PC-3 (cell line): ENCODE results near the gene DHRS3. TPM values are rescaled to one million over a fixed set of nuclear protein-coding genes. Genes with fewer than 3 reads are reported as not detected.

Experiments used
- ATAC-seq: fragments of 200-7000 bp; cut with Tn5 transposase; 2 replicates; pipeline ENCODE4 v1.9.1; 2020; ENCODE audit warnings: mild to moderate bottlenecking, moderate library complexity
- BruUV-seq: library from RNA; stranded (reverse); fragments of 400-500 nt; replicated peaks from 2 replicates; lab custom pipeline; 2021; lab: Mats Ljungman, UMichigan
- CTCF ChIA-PET: fragments of 300-600 bp; sonication (Branson Sonifier 250); formaldehyde crosslinking; loops from one replicate; lab custom pipeline; 2022; ENCODE audit warnings: antibody characterized with exemption; lab: Charles Lee
- POLR2A ChIA-PET: fragments of 300-600 bp; sonication (Branson Sonifier 250); formaldehyde crosslinking; loops from one replicate; lab custom pipeline; 2022; ENCODE audit warnings: antibody characterized with exemption; ENCODE audit not compliant: unreplicated experiment; lab: Charles Lee
- DNase-seq: peaks from one replicate; pipeline ENCODE4 v3.0.0-alpha.2; 2015
- H2AFZ ChIP-seq: fragments of 300-600 bp; sonication (generic); 2 replicates; pipeline ENCODE4 v1.6.0; 2016; ENCODE audit warnings: antibody characterized with exemption, low read length
- H3F3A ChIP-seq: fragments of 300-600 bp; sonication (generic); one replicate; pipeline ENCODE4 v1.6.0; 2017; ENCODE audit warnings: antibody characterized with exemption, low read length, control low read depth, mild to moderate bottlenecking; ENCODE audit not compliant: unreplicated experiment
- H3K27ac ChIP-seq: fragments of 300-600 bp; sonication (generic); 2 replicates; pipeline ENCODE4 v1.5.1; 2016; ENCODE audit warnings: mild to moderate bottlenecking, low read length
- H3K27me3 ChIP-seq: fragments of 300-600 bp; sonication (generic); 2 replicates; pipeline ENCODE4 v1.6.1; 2016; ENCODE audit warnings: low read length, mixed read lengths
- H3K36me3 ChIP-seq: fragments of 300-600 bp; sonication (generic); 2 replicates; pipeline ENCODE4 v1.6.1; 2016; ENCODE audit warnings: low read depth, mixed run types, low read length, mixed read lengths
- H3K4me1 ChIP-seq: fragments of 300-600 bp; sonication (generic); 2 replicates; pipeline ENCODE4 v1.5.1; 2016; ENCODE audit warnings: low read length; ENCODE audit not compliant: insufficient read depth
- H3K4me2 ChIP-seq: fragments of 300-600 bp; sonication (generic); 2 replicates; pipeline ENCODE4 v1.6.0; 2016; ENCODE audit warnings: low read length
- H3K4me3 ChIP-seq: fragments of 300-600 bp; sonication (generic); 2 replicates; pipeline ENCODE4 v1.5.1; 2016; ENCODE audit warnings: mild to moderate bottlenecking, low read length, mixed read lengths
- H3K79me2 ChIP-seq: fragments of 300-600 bp; sonication (generic); 2 replicates; pipeline ENCODE4 v1.6.1; 2017; ENCODE audit warnings: low read length, mixed read lengths
- H3K9ac ChIP-seq: fragments of 300-600 bp; sonication (generic); 2 replicates; pipeline ENCODE4 v1.6.0; 2016; ENCODE audit warnings: mild to moderate bottlenecking, low read length
- H3K9me2 ChIP-seq: fragments of 300-600 bp; sonication (generic); replicated peaks from 2 replicates; pipeline ENCODE4 v1.6.1; 2016; ENCODE audit warnings: mixed run types, low read length, mixed read lengths
- H3K9me3 ChIP-seq: fragments of 300-600 bp; sonication (generic); 2 replicates; pipeline ENCODE4 v1.6.1; 2016; ENCODE audit warnings: low read length, mixed read lengths
- H4K20me1 ChIP-seq: fragments of 300-600 bp; sonication (generic); 2 replicates; pipeline ENCODE4 v1.6.1; 2016; ENCODE audit warnings: low read length, mixed read lengths
- EZH2 ChIP-seq: fragments of 300-600 bp; sonication (generic); IDR thresholded peaks from one replicate; pipeline ENCODE4 v1.6.1; 2017; ENCODE audit warnings: antibody characterized with exemption, mild to moderate bottlenecking, low read length; ENCODE audit not compliant: unreplicated experiment
- EZH2phosphoT487 ChIP-seq: fragments of 300-600 bp; sonication (generic); IDR thresholded peaks from 2 replicates; pipeline ENCODE4 v1.6.1; 2018; ENCODE audit warnings: mild to moderate bottlenecking, antibody characterized with exemption, low read length, borderline replicate concordance
- intact Hi-C: fragments of 100-400 bp; cut with micrococcal nuclease; formaldehyde crosslinking; loops from 2 replicates; pipeline ENCODE4 v1.9.0; 2023
- total RNA-seq: library from RNA; depleted of rRNA; stranded (reverse); fragments of >200 nt; gene quantifications from 2 replicates; pipeline ENCODE4 v1.2.3, GENCODE V29; 2014
- TF ChIP-seq, protein P1 (sequence below): fragments of 300-600 bp; sonication (generic); conservative IDR thresholded peaks from 2 replicates; pipeline ENCODE4 v1.5.1; 2017; ENCODE audit warnings: antibody characterized with exemption, low read depth, mild to moderate bottlenecking, low read length

The DHRS3 gene
- total RNA-seq, 1 experiment from 2014 or later: 105 TPM

DNA sequence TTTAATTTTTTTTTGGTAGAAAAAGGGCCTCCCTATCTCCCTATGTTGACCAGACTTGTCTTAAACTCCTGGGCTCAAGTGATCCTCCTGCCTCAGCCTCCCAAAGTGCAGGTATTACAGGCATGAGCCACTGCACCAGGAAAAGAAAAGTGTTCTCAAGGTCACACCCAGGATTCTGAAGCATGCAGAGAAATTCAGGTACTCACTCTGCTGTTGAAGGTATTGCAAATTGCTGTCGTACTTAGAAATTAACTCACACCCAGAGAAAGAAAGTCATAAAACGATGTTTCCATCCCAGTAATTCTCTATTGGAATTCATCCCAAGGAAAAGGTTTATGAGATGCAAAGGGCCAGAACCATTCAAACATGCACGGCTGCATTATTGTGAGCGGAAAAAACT lies 73.7 kb downstream of the DHRS3 start:
- POLR2A ChIA-PET: no interaction called here
- Histone ChIP-seq H3K4me2 (no peak overlapping the region), H3K9me3 (no peaks in the 10 kb centered on the region), H3K4me3 (no peak overlapping the region), H4K20me1 (no peaks in the 10 kb centered on the region), H2AFZ (no peak overlapping the region), H3K4me1 (peaks cover 8% of the 10 kb centered on the region), H3K27me3 (no peaks in the 10 kb centered on the region), H3F3A (no peaks in the 10 kb centered on the region), H3K27ac (no peak overlapping the region), H3K36me3 (no peaks in the 10 kb centered on the region), H3K9ac (no peak overlapping the region), H3K9me2 (no peaks in the 10 kb centered on the region), H3K79me2 (no peaks in the 10 kb centered on the region)
- DNase-seq: no peak
- TF ChIP-seq EZH2phosphoT487 (no peak), EZH2 (no peak)
- TF ChIP-seq, protein P1, sequence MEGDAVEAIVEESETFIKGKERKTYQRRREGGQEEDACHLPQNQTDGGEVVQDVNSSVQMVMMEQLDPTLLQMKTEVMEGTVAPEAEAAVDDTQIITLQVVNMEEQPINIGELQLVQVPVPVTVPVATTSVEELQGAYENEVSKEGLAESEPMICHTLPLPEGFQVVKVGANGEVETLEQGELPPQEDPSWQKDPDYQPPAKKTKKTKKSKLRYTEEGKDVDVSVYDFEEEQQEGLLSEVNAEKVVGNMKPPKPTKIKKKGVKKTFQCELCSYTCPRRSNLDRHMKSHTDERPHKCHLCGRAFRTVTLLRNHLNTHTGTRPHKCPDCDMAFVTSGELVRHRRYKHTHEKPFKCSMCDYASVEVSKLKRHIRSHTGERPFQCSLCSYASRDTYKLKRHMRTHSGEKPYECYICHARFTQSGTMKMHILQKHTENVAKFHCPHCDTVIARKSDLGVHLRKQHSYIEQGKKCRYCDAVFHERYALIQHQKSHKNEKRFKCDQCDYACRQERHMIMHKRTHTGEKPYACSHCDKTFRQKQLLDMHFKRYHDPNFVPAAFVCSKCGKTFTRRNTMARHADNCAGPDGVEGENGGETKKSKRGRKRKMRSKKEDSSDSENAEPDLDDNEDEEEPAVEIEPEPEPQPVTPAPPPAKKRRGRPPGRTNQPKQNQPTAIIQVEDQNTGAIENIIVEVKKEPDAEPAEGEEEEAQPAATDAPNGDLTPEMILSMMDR: no peak
- intact Hi-C loops: no loop called here
- no TSS peak for BruUV-seq
- CTCF ChIA-PET: no interaction called here
- no peak for ATAC-seq

DNA sequence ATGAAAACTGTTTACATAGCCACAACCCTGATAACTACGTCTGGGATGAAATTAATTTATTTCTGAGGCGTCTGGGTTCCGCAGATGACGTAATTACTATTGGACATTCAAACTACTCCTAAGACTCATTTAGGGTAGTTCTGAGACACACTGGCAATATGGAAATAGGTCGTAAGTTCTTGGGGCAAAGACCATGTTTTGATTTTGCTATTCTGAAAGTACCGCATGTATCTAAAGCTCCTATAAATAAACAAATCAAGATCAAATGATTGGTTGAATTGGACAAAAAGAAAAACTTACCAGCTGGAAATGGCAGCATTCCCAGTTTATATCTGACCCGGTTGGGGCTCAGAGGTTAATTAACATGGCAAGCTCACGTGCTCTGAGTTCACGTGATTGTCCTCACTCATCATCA lies 74.3 kb downstream of the DHRS3 start:
- Histone ChIP-seq H3K9ac (no peak overlapping the region), H3F3A (no peaks in the 10 kb centered on the region), H3K27me3 (no peaks in the 10 kb centered on the region), H3K36me3 (no peaks in the 10 kb centered on the region), H3K27ac (no peak overlapping the region), H4K20me1 (no peaks in the 10 kb centered on the region), H2AFZ (no peak overlapping the region), H3K4me3 (no peak overlapping the region), H3K79me2 (no peaks in the 10 kb centered on the region), H3K9me2 (no peaks in the 10 kb centered on the region), H3K4me2 (no peak overlapping the region), H3K4me1 (peaks cover 2% of the 10 kb centered on the region; the same call in 1 of the 2 replicates), H3K9me3 (no peaks in the 10 kb centered on the region)
- DNase-seq (no peak), ATAC-seq (no peak)
- POLR2A ChIA-PET: no interaction called here
- no TSS peak for BruUV-seq
- TF ChIP-seq EZH2 (no peak), EZH2phosphoT487 (no peak)
- TF ChIP-seq, protein P1: no peak
- intact Hi-C loops: no loop called here
- CTCF ChIA-PET: no interaction called here

DNA sequence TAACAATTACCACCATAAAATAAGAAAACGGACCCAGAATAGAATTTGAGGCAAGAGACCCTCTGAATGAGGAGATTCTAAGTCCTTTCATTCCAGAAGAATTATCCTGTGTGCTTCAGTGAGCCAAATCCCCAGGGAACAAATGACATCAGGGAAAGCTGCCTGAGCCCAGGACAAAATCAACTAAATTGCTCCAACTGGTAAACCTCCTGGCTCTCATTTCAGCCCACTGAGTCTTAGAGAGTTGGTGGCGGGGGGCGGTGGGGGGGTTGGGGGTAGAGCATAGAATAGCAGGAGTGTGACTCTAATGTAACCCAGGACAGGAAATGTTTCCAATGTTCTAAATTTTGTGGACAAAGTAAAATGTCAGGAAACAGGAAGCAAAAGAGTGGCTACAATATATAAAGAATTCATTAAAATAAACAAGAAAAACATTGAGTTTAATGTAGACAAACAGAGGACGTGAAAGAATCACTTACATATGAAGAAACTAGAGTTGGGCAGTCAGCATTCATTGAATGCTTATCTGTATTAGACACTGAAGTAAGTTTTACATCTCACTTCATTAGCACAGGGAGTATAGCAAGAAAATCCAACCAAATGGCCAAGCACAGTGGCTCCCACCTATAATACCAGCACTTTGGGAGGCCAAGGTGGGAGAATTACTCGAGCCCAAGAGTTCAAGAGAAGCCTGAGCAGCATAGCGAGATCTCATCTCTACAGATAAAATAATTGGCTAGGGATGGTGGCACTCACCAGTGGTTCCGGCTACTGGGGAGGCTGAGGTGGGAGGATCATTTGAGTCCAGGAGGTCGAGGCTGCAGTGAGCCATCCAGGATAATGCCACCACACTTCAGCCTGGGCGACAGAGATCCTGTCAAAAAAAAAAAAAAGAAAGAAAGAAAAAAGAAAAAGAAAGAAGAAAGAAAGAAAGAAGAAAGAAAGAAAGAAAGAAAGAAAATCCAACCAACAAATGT lies 75.1 kb downstream of the DHRS3 start:
- Histone ChIP-seq H3K9ac (no peak overlapping the region), H3K36me3 (no peaks in the 10 kb centered on the region), H3K4me3 (no peak overlapping the region), H3K4me1 (no peaks in the 10 kb centered on the region), H3K9me2 (no peaks in the 10 kb centered on the region), H4K20me1 (no peaks in the 10 kb centered on the region), H2AFZ (no peak overlapping the region), H3K27me3 (no peaks in the 10 kb centered on the region), H3K9me3 (no peaks in the 10 kb centered on the region), H3K27ac (no peak overlapping the region), H3K79me2 (no peaks in the 10 kb centered on the region), H3K4me2 (no peak overlapping the region), H3F3A (no peaks in the 10 kb centered on the region)
- POLR2A ChIA-PET: no interaction called here
- TF ChIP-seq EZH2phosphoT487 (no peak), EZH2 (no peak)
- TF ChIP-seq, protein P1: no peak
- no peak for ATAC-seq
- no TSS peak for BruUV-seq
- CTCF ChIA-PET: no interaction called here
- intact Hi-C loops: no loop called here
- DNase-seq: no peak
